ENCODE measurements around the gene SPOPL. TPM values are rescaled to one million over a fixed set of nuclear protein-coding genes. Genes with fewer than 3 reads are reported as not detected.
"Not testable (repeated sequence)": the region's sequence is repeated elsewhere in the genome, so short reads cannot be mapped to it uniquely, and the experiment has no call there.

Gene SPOPL
- total and polyA plus RNA-seq, 7 experiments from 2014 or later: 0.44 to 25.7 (median 12.2) TPM

DNA sequence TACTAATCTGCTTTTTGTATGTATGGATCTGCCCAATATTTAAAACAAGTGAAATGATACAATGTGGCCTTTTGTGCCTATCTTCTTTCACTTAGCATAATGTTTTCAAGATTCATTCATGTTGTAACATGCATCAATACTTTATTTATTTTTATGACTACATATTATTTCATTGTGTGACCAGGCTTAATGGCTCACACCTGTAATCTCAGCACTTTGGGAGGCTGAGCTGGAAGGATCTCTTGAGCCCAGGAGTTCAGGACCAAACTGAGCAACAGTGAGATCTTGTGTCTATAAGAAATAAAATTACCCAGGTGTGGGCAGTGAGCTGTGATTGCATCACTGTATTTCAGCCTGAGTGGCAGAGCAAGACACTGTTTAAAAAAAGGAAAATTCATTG lies 33.2 kb downstream of the SPOPL start:
- Mint-ChIP-seq H3K27me3 (no peaks in the 10 kb centered on the region), H3K36me3 (peaks cover 10 to 48% (median 37%) of the 10 kb centered on the region in 5 donors), H3K4me3 (no peak overlapping the region), H3K4me1 (peaks cover 5 to 31% (median 22%) of the 10 kb centered on the region in 7 donors), H3K27ac (no peak overlapping the region), H3K9me3 (peaks cover 0 to 30% (median 16%) of the 10 kb centered on the region in 11 donors)
- CTCF ChIA-PET: no interaction called here
- no peak for DNase-seq
- Histone ChIP-seq H3K9me3 (ENCODE audit: control insufficient read depth in 2 of 3, low read length in 3 of 3) (peaks cover 0 to 5% (median 0%) of the 10 kb centered on the region in 3 experiments), H3K27me3 (ENCODE audit: control insufficient read depth in 2 of 2, insufficient read depth in 2 of 2, low read length in 2 of 2) (no peaks in the 10 kb centered on the region), H3K36me3 (ENCODE audit: control insufficient read depth in 2 of 3, insufficient read depth in 3 of 3, low read length in 3 of 3) (peaks cover 0 to 14% (median 0%) of the 10 kb centered on the region in 3 experiments), H3K4me1 (ENCODE audit: control insufficient read depth in 2 of 2, insufficient read depth in 2 of 2, low read length in 2 of 2) (no peaks in the 10 kb centered on the region), H3K27ac (ENCODE audit: low read depth, low read length) (no peak overlapping the region), H3K4me3 (ENCODE audit: low read length) (no peak overlapping the region)
- ATAC-seq: no peak
- intact Hi-C loops (cut with micrococcal nuclease): no loop called here
- POLR2A ChIA-PET: no interaction called here

DNA sequence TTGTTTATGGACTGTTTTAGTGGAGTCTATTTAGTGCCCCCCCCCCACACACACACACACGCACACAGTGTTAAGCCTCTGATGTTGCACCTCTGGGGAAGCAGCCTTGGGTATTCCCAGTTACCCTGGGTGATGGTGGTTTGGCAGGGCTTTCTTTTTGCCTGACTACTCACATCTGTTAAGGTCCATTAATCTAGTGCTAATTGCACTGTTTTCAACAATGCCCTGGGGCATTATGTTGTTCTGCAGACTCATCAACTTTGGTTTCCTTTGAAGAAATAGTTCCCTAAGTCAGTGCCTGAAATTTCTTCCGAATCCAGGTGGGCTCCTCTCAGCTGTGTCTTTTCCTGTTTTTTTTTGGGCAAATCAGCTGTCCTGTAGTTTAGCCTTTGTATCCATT lies 34.7 kb downstream of the SPOPL start:
- no peak overlapping the region for H3K4me3 Mint-ChIP-seq
- Histone ChIP-seq H3K4me3 (ENCODE audit: low read length) (no peak overlapping the region), H3K27me3 (ENCODE audit: control insufficient read depth in 2 of 2, insufficient read depth in 2 of 2, low read length in 2 of 2) (no peaks in the 10 kb centered on the region), H3K36me3 (ENCODE audit: control insufficient read depth in 2 of 3, insufficient read depth in 3 of 3, low read length in 3 of 3) (peaks cover 0 to 14% (median 0%) of the 10 kb centered on the region in 3 experiments), H3K27ac (ENCODE audit: low read depth, low read length) (no peak overlapping the region), H3K4me1 (ENCODE audit: control insufficient read depth in 2 of 2, insufficient read depth in 2 of 2, low read length in 2 of 2) (no peaks in the 10 kb centered on the region), H3K9me3 (ENCODE audit: control insufficient read depth in 2 of 3, low read length in 3 of 3) (peaks cover 0 to 5% (median 0%) of the 10 kb centered on the region in 3 experiments)
- intact Hi-C loops (cut with micrococcal nuclease): no loop called here
- peaks cover 10 to 53% (median 38%) of the 10 kb centered on the region in 5 donors for H3K36me3 Mint-ChIP-seq
- ChIA-PET CTCF (no interaction called here), POLR2A (no interaction called here)
- peaks cover 0 to 34% (median 15%) of the 10 kb centered on the region in 11 donors for H3K9me3 Mint-ChIP-seq
- H3K27ac Mint-ChIP-seq: no peak overlapping the region
- no peaks in the 10 kb centered on the region for H3K27me3 Mint-ChIP-seq
- H3K4me1 Mint-ChIP-seq: peaks cover 4 to 32% (median 11%) of the 10 kb centered on the region in 7 donors
- DNase-seq (no peak), ATAC-seq (no peak)

DNA sequence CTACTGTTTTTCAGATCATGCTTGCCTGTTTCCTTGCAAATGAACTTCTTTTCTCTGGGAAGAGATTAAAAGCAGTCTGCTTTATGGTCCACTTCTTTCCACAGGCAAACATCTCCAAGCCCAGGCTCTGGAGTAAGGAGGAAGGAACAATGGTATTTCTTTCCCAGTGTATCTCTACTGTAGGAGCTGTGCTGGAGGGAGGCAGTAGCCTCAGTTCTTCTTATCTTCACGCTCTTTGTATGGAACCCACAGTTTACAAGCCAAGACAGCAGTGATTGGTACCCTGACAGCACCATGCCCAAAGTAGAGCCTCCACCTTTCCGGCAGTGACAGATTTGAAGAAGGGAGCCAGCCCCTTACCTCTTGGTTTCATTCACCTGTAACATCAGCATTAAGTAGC lies 35.2 kb downstream of the SPOPL start:
- no peak overlapping the region for H3K27ac ChIP-seq (ENCODE audit: low read depth, low read length)
- H3K36me3 Mint-ChIP-seq: peaks cover 11 to 58% (median 43%) of the 10 kb centered on the region in 5 donors

DNA sequence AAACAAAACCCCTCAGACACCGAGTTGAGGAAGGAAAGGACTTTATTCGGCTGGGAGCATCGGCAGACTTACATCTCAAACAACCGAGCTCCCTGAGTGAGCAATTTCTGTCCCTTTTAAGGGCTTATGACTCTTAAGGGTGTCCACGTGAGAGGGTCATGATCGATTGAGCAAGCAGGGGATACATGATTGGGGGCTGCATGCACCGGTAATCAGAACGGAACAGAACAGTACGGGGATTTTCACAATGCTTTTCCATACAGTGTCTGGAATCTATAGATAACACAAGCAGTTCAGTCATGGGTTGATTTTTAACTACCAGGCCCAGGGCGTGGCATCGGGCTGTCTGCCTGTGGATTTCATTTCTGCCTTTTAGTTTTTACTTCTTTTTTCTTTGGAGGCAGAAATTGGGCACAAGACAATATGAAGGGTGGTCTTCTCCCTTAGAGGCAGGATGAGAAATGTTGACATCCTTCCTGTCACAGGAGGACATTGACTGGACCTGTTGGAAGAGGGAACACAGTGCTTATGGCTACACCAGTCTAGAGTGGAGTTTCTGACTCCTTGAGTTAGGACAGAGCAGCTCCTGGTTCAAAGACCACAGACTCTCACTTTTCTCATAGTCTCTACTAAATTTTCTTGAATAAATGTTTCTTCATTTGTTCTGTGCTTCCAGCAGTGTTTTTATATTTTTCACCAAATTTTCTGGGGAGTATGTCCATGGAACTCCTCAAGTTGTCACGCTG lies 35.8 kb downstream of the SPOPL start:
- Mint-ChIP-seq H3K9me3 (peaks cover 3 to 43% (median 19%) of the 10 kb centered on the region in 11 donors), H3K4me1 (peaks cover 2 to 35% (median 18%) of the 10 kb centered on the region in 7 donors), H3K4me3 (no peak overlapping the region), H3K27ac (no peak overlapping the region), H3K36me3 (peaks cover 15 to 64% (median 45%) of the 10 kb centered on the region in 5 donors), H3K27me3 (no peaks in the 10 kb centered on the region)
- intact Hi-C loops (cut with micrococcal nuclease): no loop called here
- no peak for DNase-seq
- Histone ChIP-seq H3K4me3 (ENCODE audit: low read length) (no peak overlapping the region), H3K9me3 (ENCODE audit: control insufficient read depth in 2 of 3, low read length in 3 of 3) (peaks cover 0 to 5% (median 0%) of the 10 kb centered on the region in 3 experiments), H3K4me1 (ENCODE audit: control insufficient read depth in 2 of 2, insufficient read depth in 2 of 2, low read length in 2 of 2) (no peaks in the 10 kb centered on the region), H3K27ac (ENCODE audit: low read depth, low read length) (no peak overlapping the region), H3K27me3 (ENCODE audit: control insufficient read depth in 2 of 2, insufficient read depth in 2 of 2, low read length in 2 of 2) (no peaks in the 10 kb centered on the region), H3K36me3 (ENCODE audit: control insufficient read depth in 2 of 3, insufficient read depth in 3 of 3, low read length in 3 of 3) (peaks cover 0 to 14% (median 0%) of the 10 kb centered on the region in 3 experiments)
- ChIA-PET CTCF (no interaction called here), POLR2A (no interaction called here)
- ATAC-seq: no peak

More for the DNA sequence above, 35.2 kb downstream of the SPOPL start:
- ATAC-seq (no peak), DNase-seq (no peak)
- Mint-ChIP-seq H3K4me1 (peaks cover 4 to 33% (median 14%) of the 10 kb centered on the region in 7 donors), H3K9me3 (peaks cover 2 to 39% (median 16%) of the 10 kb centered on the region in 11 donors), H3K27me3 (no peaks in the 10 kb centered on the region), H3K27ac (peak overlapping the region in 1 of 9 donors; percentile 62), H3K4me3 (no peak overlapping the region)
- CTCF ChIA-PET: no interaction called here
- H3K36me3 ChIP-seq (ENCODE audit: control insufficient read depth in 2 of 3, insufficient read depth in 3 of 3, low read length in 3 of 3): peaks cover 0 to 14% (median 0%) of the 10 kb centered on the region in 3 experiments
- POLR2A ChIA-PET: no interaction called here
- no peaks in the 10 kb centered on the region for H3K27me3 ChIP-seq (ENCODE audit: control insufficient read depth in 2 of 2, insufficient read depth in 2 of 2, low read length in 2 of 2)
- H3K4me1 ChIP-seq (ENCODE audit: control insufficient read depth in 2 of 2, insufficient read depth in 2 of 2, low read length in 2 of 2): no peaks in the 10 kb centered on the region
- H3K9me3 ChIP-seq (ENCODE audit: control insufficient read depth in 2 of 3, low read length in 3 of 3): peaks cover 0 to 5% (median 0%) of the 10 kb centered on the region in 3 experiments
- intact Hi-C loops (cut with micrococcal nuclease): no loop called here
- no peak overlapping the region for H3K4me3 ChIP-seq (ENCODE audit: low read length)

DNA sequence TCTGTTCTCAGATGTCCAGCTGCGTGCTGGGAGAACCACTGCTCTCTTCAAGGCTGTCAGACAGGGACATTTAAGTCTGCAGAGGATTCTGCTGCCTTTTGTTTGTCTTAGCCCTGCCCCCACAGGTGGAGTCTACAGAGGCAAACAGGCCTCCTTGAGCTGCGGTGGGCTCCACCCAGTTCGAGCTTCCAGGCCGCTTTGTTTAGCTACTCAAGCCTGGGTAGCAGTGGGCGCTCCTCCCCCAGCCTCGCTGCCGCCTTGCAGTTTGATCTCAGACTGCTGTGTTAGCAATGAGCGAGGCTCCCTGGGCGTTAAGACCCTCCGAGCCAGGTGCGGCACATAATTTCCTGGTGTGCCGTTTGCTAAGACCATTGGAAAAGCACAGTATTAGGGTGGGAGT lies 42.6 kb downstream of the SPOPL start:
- H3K27me3 ChIP-seq (ENCODE audit: control insufficient read depth in 2 of 2, insufficient read depth in 2 of 2, low read length in 2 of 2); intact Hi-C loops (cut with micrococcal nuclease); H3K27ac Mint-ChIP-seq; H3K4me3 ChIP-seq (ENCODE audit: low read length); H3K36me3 ChIP-seq (ENCODE audit: control insufficient read depth in 2 of 3, insufficient read depth in 3 of 3, low read length in 3 of 3); H3K4me3 Mint-ChIP-seq; H3K9me3 ChIP-seq (ENCODE audit: control insufficient read depth in 2 of 3, low read length in 3 of 3); H3K27ac ChIP-seq (ENCODE audit: low read depth, low read length); CTCF ChIA-PET; ATAC-seq; DNase-seq; H3K4me1 ChIP-seq (ENCODE audit: control insufficient read depth in 2 of 2, insufficient read depth in 2 of 2, low read length in 2 of 2); H3K27me3 Mint-ChIP-seq: not testable (repeated sequence)
- peaks cover 5 to 29% (median 21%) of the 10 kb centered on the region in 5 donors for H3K36me3 Mint-ChIP-seq
- H3K9me3 Mint-ChIP-seq: peaks cover 0 to 22% (median 9%) of the 10 kb centered on the region in 11 donors
- peaks cover 7 to 51% (median 33%) of the 10 kb centered on the region in 7 donors for H3K4me1 Mint-ChIP-seq
- POLR2A ChIA-PET: interaction anchor here (0.6 kb wide), 1 partner anchor 284 kb away, joined by 3 read pairs; no protein-coding TSS in a partner anchor

DNA sequence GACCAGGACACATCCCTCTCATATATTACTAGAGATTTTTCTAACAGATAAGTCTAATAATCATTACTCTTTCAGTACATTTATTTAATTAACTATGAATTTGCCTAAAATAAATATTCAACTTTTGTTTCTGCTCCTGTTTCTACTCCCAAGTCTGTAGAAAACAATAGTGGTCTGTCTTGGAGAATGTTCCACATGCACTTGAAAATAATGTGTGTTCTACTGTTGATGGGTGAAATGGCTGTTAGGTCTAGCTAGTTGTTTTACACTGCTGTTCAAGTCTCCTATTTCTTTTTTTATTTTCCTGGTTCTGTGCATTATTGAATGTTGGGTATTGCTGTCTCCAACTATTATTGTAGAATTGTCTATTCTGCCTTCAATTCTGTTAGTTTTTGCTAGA lies 47.2 kb downstream of the SPOPL start:
- H3K27me3 Mint-ChIP-seq: no peaks in the 10 kb centered on the region
- POLR2A ChIA-PET: no interaction called here
- Histone ChIP-seq H3K4me3 (ENCODE audit: low read length) (no peak overlapping the region), H3K4me1 (ENCODE audit: control insufficient read depth in 2 of 2, insufficient read depth in 2 of 2, low read length in 2 of 2) (no peaks in the 10 kb centered on the region), H3K27ac (ENCODE audit: low read depth, low read length) (no peak overlapping the region), H3K9me3 (ENCODE audit: control insufficient read depth in 2 of 3, low read length in 3 of 3) (no peaks in the 10 kb centered on the region), H3K27me3 (ENCODE audit: control insufficient read depth in 2 of 2, insufficient read depth in 2 of 2, low read length in 2 of 2) (no peaks in the 10 kb centered on the region), H3K36me3 (ENCODE audit: control insufficient read depth in 2 of 3, insufficient read depth in 3 of 3, low read length in 3 of 3) (peaks cover 0 to 3% (median 0%) of the 10 kb centered on the region in 3 experiments)
- no peak overlapping the region for H3K4me3 Mint-ChIP-seq
- H3K9me3 Mint-ChIP-seq: peaks cover 0 to 4% (median 0%) of the 10 kb centered on the region in 11 donors
- no peak for ATAC-seq
- intact Hi-C loops (cut with micrococcal nuclease): no loop called here
- DNase-seq: no peak
- H3K36me3 Mint-ChIP-seq: peaks cover 2 to 42% (median 34%) of the 10 kb centered on the region in 5 donors
- CTCF ChIA-PET: no interaction called here
- no peak overlapping the region for H3K27ac Mint-ChIP-seq
- peaks cover 5 to 20% (median 15%) of the 10 kb centered on the region in 7 donors for H3K4me1 Mint-ChIP-seq
